ENCODE results near the gene CELF1. TPM values are rescaled to one million over a fixed set of nuclear protein-coding genes. Genes with fewer than 3 reads are reported as not detected.
A peak's percentile ranks its signal among the peaks of the same experiment; 100 is the strongest.

Gene CELF1
- polyA plus RNA-seq, 1 donor = 79.2 TPM

- no CpG with 5 or more reads among the region's 7 CpGs for WGBS (ENCODE audit: insufficient coverage, low lambda C conversion rate)
- no peak overlapping the region for H3K27ac ChIP-seq (ENCODE audit: low read length)
Measured at GRCh38 chr11:47510209-47510608, 42.7 kb downstream of the CELF1 start.

GRCh38 chr11:47509077-47509536 is 43.8 kb downstream of the CELF1 start:
- H3K27me3 ChIP-seq (ENCODE audit: control insufficient read depth, insufficient read depth, low read length) = no peaks in the 10 kb centered on the region
- peaks cover 9% of the 10 kb centered on the region for H3K4me1 ChIP-seq (ENCODE audit: control insufficient read depth, insufficient read depth, low read length)
- no peaks in the 10 kb centered on the region for H3K9me3 ChIP-seq (ENCODE audit: control insufficient read depth, low read depth, low read length)
- peak; percentile 62 to 89 for DNase-seq
- no peaks in the 10 kb centered on the region for H3K36me3 ChIP-seq (ENCODE audit: control insufficient read depth, insufficient read depth, low read length)
- no CpG with 5 or more reads among the region's 4 CpGs for WGBS (ENCODE audit: insufficient coverage, low lambda C conversion rate)
- H3K4me3 ChIP-seq (ENCODE audit: low read length) = no peak overlapping the region
- H3K27ac ChIP-seq (ENCODE audit: low read length) = peak overlapping the region; percentile 49

More at GRCh38 chr11:47510209-47510608, 42.7 kb downstream of the CELF1 start:
- H3K4me1 ChIP-seq (ENCODE audit: control insufficient read depth, insufficient read depth, low read length) = peaks cover 9% of the 10 kb centered on the region
- H3K36me3 ChIP-seq (ENCODE audit: control insufficient read depth, insufficient read depth, low read length) = no peaks in the 10 kb centered on the region
- H3K9me3 ChIP-seq (ENCODE audit: control insufficient read depth, low read depth, low read length) = no peaks in the 10 kb centered on the region
- H3K4me3 ChIP-seq (ENCODE audit: low read length) = no peak overlapping the region
- DNase-seq = peak in 1 of 2 donors; percentile 14
- H3K27me3 ChIP-seq (ENCODE audit: control insufficient read depth, insufficient read depth, low read length) = no peaks in the 10 kb centered on the region

- Histone ChIP-seq H3K9me3 (ENCODE audit: control insufficient read depth, low read depth, low read length) (no peaks in the 10 kb centered on the region), H3K27me3 (ENCODE audit: control insufficient read depth, insufficient read depth, low read length) (no peaks in the 10 kb centered on the region), H3K4me1 (ENCODE audit: control insufficient read depth, insufficient read depth, low read length) (peaks cover 9% of the 10 kb centered on the region), H3K27ac (ENCODE audit: low read length) (peak overlapping the region; percentile 49), H3K4me3 (ENCODE audit: low read length) (no peak overlapping the region), H3K36me3 (ENCODE audit: control insufficient read depth, insufficient read depth, low read length) (peaks cover 4% of the 10 kb centered on the region)
- no peak for DNase-seq
- WGBS (ENCODE audit: insufficient coverage, low lambda C conversion rate) = 100% methylated on average over 2 of the region's 8 CpGs
Measured at GRCh38 chr11:47508240-47508957, 44.5 kb downstream of the CELF1 start.

GRCh38 chr11:47507563-47508239 is 45.2 kb downstream of the CELF1 start:
- no peak for DNase-seq
- H3K4me1 ChIP-seq (ENCODE audit: control insufficient read depth, insufficient read depth, low read length) = peaks cover 9% of the 10 kb centered on the region
- H3K4me3 ChIP-seq (ENCODE audit: low read length) = no peak overlapping the region
- H3K27me3 ChIP-seq (ENCODE audit: control insufficient read depth, insufficient read depth, low read length) = no peaks in the 10 kb centered on the region
- no peaks in the 10 kb centered on the region for H3K9me3 ChIP-seq (ENCODE audit: control insufficient read depth, low read depth, low read length)
- H3K27ac ChIP-seq (ENCODE audit: low read length) = no peak overlapping the region
- no CpG with 5 or more reads among the region's 1 CpG for WGBS (ENCODE audit: insufficient coverage, low lambda C conversion rate)
- peaks cover 4% of the 10 kb centered on the region for H3K36me3 ChIP-seq (ENCODE audit: control insufficient read depth, insufficient read depth, low read length)

GRCh38 chr11:47506795-47507562 is 46.0 kb downstream of the CELF1 start:
- 78% methylated on average over 4 of the region's 10 CpGs for WGBS (ENCODE audit: insufficient coverage, low lambda C conversion rate)
- Histone ChIP-seq H3K27me3 (ENCODE audit: control insufficient read depth, insufficient read depth, low read length) (no peaks in the 10 kb centered on the region), H3K27ac (ENCODE audit: low read length) (no peak overlapping the region), H3K4me1 (ENCODE audit: control insufficient read depth, insufficient read depth, low read length) (peaks cover 9% of the 10 kb centered on the region), H3K36me3 (ENCODE audit: control insufficient read depth, insufficient read depth, low read length) (peaks cover 4% of the 10 kb centered on the region), H3K9me3 (ENCODE audit: control insufficient read depth, low read depth, low read length) (no peaks in the 10 kb centered on the region), H3K4me3 (ENCODE audit: low read length) (no peak overlapping the region)
- DNase-seq = no peak

- 60% methylated on average over 1 of the region's 8 CpGs for WGBS (ENCODE audit: insufficient coverage, low lambda C conversion rate)
- H3K4me3 ChIP-seq (ENCODE audit: low read length) = no peak overlapping the region
- H3K4me1 ChIP-seq (ENCODE audit: control insufficient read depth, insufficient read depth, low read length) = peaks cover 9% of the 10 kb centered on the region
- peaks cover 4% of the 10 kb centered on the region for H3K36me3 ChIP-seq (ENCODE audit: control insufficient read depth, insufficient read depth, low read length)
- no peaks in the 10 kb centered on the region for H3K9me3 ChIP-seq (ENCODE audit: control insufficient read depth, low read depth, low read length)
- DNase-seq = no peak
- no peak overlapping the region for H3K27ac ChIP-seq (ENCODE audit: low read length)
- no peaks in the 10 kb centered on the region for H3K27me3 ChIP-seq (ENCODE audit: control insufficient read depth, insufficient read depth, low read length)
Measured at GRCh38 chr11:47506373-47506772, 46.6 kb downstream of the CELF1 start.

GRCh38 chr11:47504910-47505309 is 48.0 kb downstream of the CELF1 start:
- H3K9me3 ChIP-seq (ENCODE audit: control insufficient read depth, low read depth, low read length) = no peaks in the 10 kb centered on the region
- H3K4me1 ChIP-seq (ENCODE audit: control insufficient read depth, insufficient read depth, low read length) = peaks cover 5% of the 10 kb centered on the region
- no peak for DNase-seq
- H3K27ac ChIP-seq (ENCODE audit: low read length) = no peak overlapping the region
- H3K27me3 ChIP-seq (ENCODE audit: control insufficient read depth, insufficient read depth, low read length) = no peaks in the 10 kb centered on the region
- no CpG with 5 or more reads among the region's 1 CpG for WGBS (ENCODE audit: insufficient coverage, low lambda C conversion rate)
- H3K4me3 ChIP-seq (ENCODE audit: low read length) = no peak overlapping the region
- H3K36me3 ChIP-seq (ENCODE audit: control insufficient read depth, insufficient read depth, low read length) = peaks cover 9% of the 10 kb centered on the region

GRCh38 chr11:47503227-47503626 is 49.7 kb downstream of the CELF1 start:
- Histone ChIP-seq H3K36me3 (ENCODE audit: control insufficient read depth, insufficient read depth, low read length) (peaks cover 15% of the 10 kb centered on the region), H3K4me3 (ENCODE audit: low read length) (no peak overlapping the region), H3K9me3 (ENCODE audit: control insufficient read depth, low read depth, low read length) (no peaks in the 10 kb centered on the region), H3K27ac (ENCODE audit: low read length) (no peak overlapping the region), H3K4me1 (ENCODE audit: control insufficient read depth, insufficient read depth, low read length) (no peaks in the 10 kb centered on the region), H3K27me3 (ENCODE audit: control insufficient read depth, insufficient read depth, low read length) (no peaks in the 10 kb centered on the region)
- DNase-seq = peak in 1 of 2 donors; percentile 20

- Histone ChIP-seq H3K36me3 (ENCODE audit: control insufficient read depth, insufficient read depth, low read length) (peaks cover 15% of the 10 kb centered on the region), H3K9me3 (ENCODE audit: control insufficient read depth, low read depth, low read length) (no peaks in the 10 kb centered on the region), H3K27me3 (ENCODE audit: control insufficient read depth, insufficient read depth, low read length) (no peaks in the 10 kb centered on the region), H3K27ac (ENCODE audit: low read length) (no peak overlapping the region), H3K4me3 (ENCODE audit: low read length) (no peak overlapping the region), H3K4me1 (ENCODE audit: control insufficient read depth, insufficient read depth, low read length) (no peaks in the 10 kb centered on the region)
- no CpG with 5 or more reads among the region's 3 CpGs for WGBS (ENCODE audit: insufficient coverage, low lambda C conversion rate)
- no peak for DNase-seq
Measured at GRCh38 chr11:47502767-47503166, 50.2 kb downstream of the CELF1 start.

- Histone ChIP-seq H3K27ac (ENCODE audit: low read length) (no peak overlapping the region), H3K9me3 (ENCODE audit: control insufficient read depth, low read depth, low read length) (no peaks in the 10 kb centered on the region), H3K36me3 (ENCODE audit: control insufficient read depth, insufficient read depth, low read length) (peaks cover 17% of the 10 kb centered on the region), H3K4me1 (ENCODE audit: control insufficient read depth, insufficient read depth, low read length) (no peaks in the 10 kb centered on the region), H3K27me3 (ENCODE audit: control insufficient read depth, insufficient read depth, low read length) (no peaks in the 10 kb centered on the region), H3K4me3 (ENCODE audit: low read length) (no peak overlapping the region)
- no peak for DNase-seq
- 83% methylated on average over 1 of the region's 5 CpGs for WGBS (ENCODE audit: insufficient coverage, low lambda C conversion rate)
Measured at GRCh38 chr11:47501101-47501500, 51.8 kb downstream of the CELF1 start.

Data from large intestine (tissue), 3 donors.